SK-N-SH treated with all-trans-retinoic acid at 6 μM for 48 hours (cell line): ENCODE data around the gene GRIA3.

ENCODE experiments used
- ARNTL ChIP-seq: fragments of 450-650 bp; formaldehyde crosslinking; IDR thresholded peaks from 2 replicates; pipeline ENCODE4 v1.5.0; 2020; ENCODE audit warnings: low read depth, mild to moderate bottlenecking, moderate library complexity, borderline replicate concordance
- CREB5 ChIP-seq: fragments of 250-450 bp; sonication (Bioruptor Pico); IDR thresholded peaks from 2 replicates; pipeline ENCODE4 v1.5.1; 2020; ENCODE audit warnings: low read depth, mild to moderate bottlenecking, moderate library complexity
- CSDC2 ChIP-seq: fragments of 250-450 bp; sonication (Bioruptor Pico); IDR thresholded peaks from 2 replicates; pipeline ENCODE4 v1.5.0; 2020; ENCODE audit warnings: mild to moderate bottlenecking, moderate library complexity
- CSRNP3 ChIP-seq: fragments of 250-450 bp; sonication (Bioruptor Pico); IDR thresholded peaks from 2 replicates; pipeline ENCODE4 v1.5.1; 2021; ENCODE audit warnings: mild to moderate bottlenecking, moderate library complexity
- PATZ1 ChIP-seq: fragments of 250-450 bp; sonication (Bioruptor Pico); IDR thresholded peaks from 2 replicates; pipeline ENCODE4 v1.8.0; 2020; ENCODE audit warnings: mild to moderate bottlenecking, moderate library complexity, borderline replicate concordance
- PPARA ChIP-seq: fragments of 250-450 bp; sonication (Bioruptor Pico); IDR thresholded peaks from 2 replicates; pipeline ENCODE4 v1.5.0; 2020; ENCODE audit warnings: mild to moderate bottlenecking, borderline replicate concordance
- RARB ChIP-seq: fragments of 250-450 bp; sonication (Bioruptor Pico); IDR thresholded peaks from 2 replicates; pipeline ENCODE4 v1.8.0; 2021; ENCODE audit warnings: mild to moderate bottlenecking, moderate library complexity
- TCF4 ChIP-seq: fragments of 250-450 bp; sonication (Bioruptor Pico); IDR thresholded peaks from 2 replicates; pipeline ENCODE4 v1.8.0; 2021; ENCODE audit warnings: mild to moderate bottlenecking, moderate library complexity, borderline replicate concordance
- TSHZ2 ChIP-seq: fragments of 250-450 bp; sonication (Bioruptor Pico); IDR thresholded peaks from 2 replicates; pipeline ENCODE4 v1.5.0; 2020; ENCODE audit warnings: mild to moderate bottlenecking, moderate library complexity
- ZFP3 ChIP-seq: fragments of 250-450 bp; sonication (Bioruptor Pico); IDR thresholded peaks from 2 replicates; pipeline ENCODE4 v1.5.0; 2020; ENCODE audit warnings: mild to moderate bottlenecking, moderate library complexity
- ZFP30 ChIP-seq: fragments of 450-650 bp; formaldehyde crosslinking; IDR thresholded peaks from 2 replicates; pipeline ENCODE4 v1.5.0; 2022; ENCODE audit warnings: mild to moderate bottlenecking, moderate library complexity
- ZNF70 ChIP-seq: fragments of 450-650 bp; formaldehyde crosslinking; IDR thresholded peaks from 2 replicates; pipeline ENCODE4 v1.5.0; 2020; ENCODE audit warnings: mild to moderate bottlenecking, moderate library complexity
- ZNF8 ChIP-seq: fragments of 450-650 bp; formaldehyde crosslinking; IDR thresholded peaks from 2 replicates; pipeline ENCODE4 v1.5.0; 2020; ENCODE audit warnings: mild to moderate bottlenecking, moderate library complexity

GRCh38 chrX:123303429-123303828 lies 119.4 kb downstream of the GRIA3 start:
- no peak for TF ChIP-seq ZFP30
- TF ChIP-seq RARB (CRISPR knock-in tag) = no peak
- TF ChIP-seq CREB5 (CRISPR knock-in tag) = no peak
- TF ChIP-seq PATZ1 = no peak
- TF ChIP-seq TSHZ2 (CRISPR knock-in tag) = no peak
- no peak for TF ChIP-seq TCF4 (CRISPR knock-in tag)
- no peak for TF ChIP-seq ZFP3
- no peak for TF ChIP-seq ARNTL (CRISPR knock-in tag)
- no peak for TF ChIP-seq ZNF70 (CRISPR knock-in tag)
- no peak for TF ChIP-seq ZNF8
- no peak for TF ChIP-seq CSDC2 (CRISPR knock-in tag)
- no peak for TF ChIP-seq CSRNP3 (CRISPR knock-in tag)
- no peak for TF ChIP-seq PPARA (CRISPR knock-in tag)
